Esophagus muscularis mucosa (tissue), 4 donors: ENCODE measurements around the gene NAXD. TPM values are rescaled to one million over a fixed set of nuclear protein-coding genes. Genes with fewer than 3 reads are reported as not detected.
"Not testable (repeated sequence)": the region's sequence is repeated elsewhere in the genome, so short reads cannot be mapped to it uniquely, and the experiment has no call there.

ENCODE experiments used
- DNase-seq: peaks from one replicate; pipeline ENCODE4 v3.0.0-alpha.2; 2017; ENCODE audit errors: extremely low spot score
- H3K27ac ChIP-seq, 4 donors: fragments of 200-600 bp; sonication (generic); replicated peaks in 1 of 4; 1 replicate in 3 of 4; 2 replicates in 1 of 4; pipeline ENCODE4 v1.5.1; 2016 to 2019; ENCODE audit warnings: mild to moderate bottlenecking in 1 of 4
- H3K27me3 ChIP-seq, 4 donors: fragments of 200-600 bp; sonication (generic); one replicate each; pipeline versions ENCODE4 v1.5.1 to v1.6.0; 2016 to 2019
- H3K36me3 ChIP-seq, 4 donors: fragments of 200-600 bp; sonication (generic); one replicate each; pipeline ENCODE4 v1.5.1; 2016 to 2019
- H3K4me1 ChIP-seq, 4 donors: fragments of 200-600 bp; sonication (generic); one replicate each; pipeline ENCODE4 v1.5.1; 2016 to 2019
- H3K4me3 ChIP-seq, 4 donors: fragments of 200-600 bp; sonication (generic); 1 replicate in 2 of 4; 2 replicates in 2 of 4; pipeline ENCODE4 v1.5.1; 2016 to 2019; ENCODE audit warnings: mild to moderate bottlenecking in 4 of 4, moderate library complexity in 1 of 4
- H3K9me3 ChIP-seq, 4 donors: fragments of 200-600 bp; sonication (generic); 1 replicate in 3 of 4; 2 replicates in 1 of 4; pipeline ENCODE4 v1.5.1; 2016 to 2019
- CTCF ChIP-seq, 3 experiments: fragments of 200-600 bp in 2 of 3; fragments of 450-650 bp in 1 of 3; sonication (generic) in 2 of 3; IDR thresholded peaks; one replicate each; pipeline ENCODE4 v1.5.1; 2017 to 2019; ENCODE audit warnings: antibody characterized with exemption in 3 of 3, mild to moderate bottlenecking in 2 of 3, moderate library complexity in 1 of 3
- EP300 ChIP-seq: sonication (generic); formaldehyde crosslinking; IDR thresholded peaks from one replicate; pipeline ENCODE4 v1.6.1; 2017; ENCODE audit warnings: antibody characterized with exemption
- POLR2A ChIP-seq: fragments of 450-650 bp; IDR thresholded peaks from one replicate; pipeline ENCODE4 v1.6.1; 2017; ENCODE audit warnings: antibody characterized with exemption, moderate library complexity, mild to moderate bottlenecking, low read depth
- POLR2AphosphoS5 ChIP-seq, 2 donors: sonication (generic); formaldehyde crosslinking; IDR thresholded peaks; one replicate each; pipeline ENCODE4 v1.6.1; 2017; ENCODE audit warnings: antibody characterized with exemption in 2 of 2
- WGBS: methylation state at CpG from one replicate; pipeline ENCODE4 v1.1.5; 2018; 5-methylcytosine and 5-hydroxymethylcytosine counted together
- intact Hi-C: fragments of 100-400 bp; cut with DNase I; formaldehyde crosslinking; loops from one replicate; pipeline ENCODE4 v1.15.1; 2023
- total RNA-seq, 4 donors: library from RNA; depleted of rRNA; stranded (reverse); fragments of >200 nt; gene quantifications; one replicate each; pipeline versions ENCODE4 v1.1.0 to v1.2.1, GENCODE V29; 2016

Gene NAXD
- total RNA-seq, 4 donors from 2014 or later = 29.9 to 34.5 (median 34.0) TPM

- no peaks in the 10 kb centered on the region for H3K9me3 ChIP-seq
Observed at GRCh38 chr13:110600261-110600819, 15.0 kb upstream of the NAXD start.

GRCh38 chr13:110600980-110601379 lies 14.4 kb upstream of the NAXD start:
- intact Hi-C loops = no loop called here

More at GRCh38 chr13:110600261-110600819, 15.0 kb upstream of the NAXD start:
- H3K4me1 ChIP-seq = peaks cover 0 to 6% (median 2%) of the 10 kb centered on the region in 4 donors
- TF ChIP-seq POLR2AphosphoS5 (IDR thresholded peaks at IDR 0.05) = no peak
- TF ChIP-seq EP300 = no peak
- no peak for TF ChIP-seq CTCF (IDR thresholded peaks at IDR 0.05)
- intact Hi-C loops = no loop called here
- H3K36me3 ChIP-seq = no peaks in the 10 kb centered on the region
- no peaks in the 10 kb centered on the region for H3K27me3 ChIP-seq
- no peak overlapping the region for H3K4me3 ChIP-seq
- DNase-seq = no peak
- WGBS = 90% methylated on average over 10 of the region's 10 CpGs
- H3K27ac ChIP-seq = no peak overlapping the region

GRCh38 chr13:110605132-110605531 lies 10.2 kb upstream of the NAXD start:
- peaks cover 0 to 6% (median 2%) of the 10 kb centered on the region in 4 donors for H3K4me1 ChIP-seq
- WGBS = 89% methylated on average over 6 of the region's 6 CpGs
- DNase-seq = no peak
- H3K9me3 ChIP-seq = no peaks in the 10 kb centered on the region
- TF ChIP-seq POLR2AphosphoS5 (IDR thresholded peaks at IDR 0.05) = no peak
- TF ChIP-seq CTCF (IDR thresholded peaks at IDR 0.05) = no peak
- TF ChIP-seq POLR2A = no peak
- TF ChIP-seq EP300 = no peak
- H3K4me3 ChIP-seq = no peak overlapping the region
- intact Hi-C loops = no loop called here
- peaks cover 0 to 1% (median 0%) of the 10 kb centered on the region in 4 donors for H3K27me3 ChIP-seq
- H3K27ac ChIP-seq = no peak overlapping the region
- H3K36me3 ChIP-seq = no peaks in the 10 kb centered on the region

More at GRCh38 chr13:110600980-110601379, 14.4 kb upstream of the NAXD start:
- WGBS = 90% methylated on average over 4 of the region's 4 CpGs
- Histone ChIP-seq H3K36me3 (no peaks in the 10 kb centered on the region), H3K27ac (no peak overlapping the region), H3K4me1 (peaks cover 0 to 6% (median 2%) of the 10 kb centered on the region in 4 donors), H3K4me3 (no peak overlapping the region), H3K9me3 (no peaks in the 10 kb centered on the region), H3K27me3 (no peaks in the 10 kb centered on the region)
- DNase-seq = no peak
- TF ChIP-seq POLR2A (no peak), EP300 (no peak), CTCF (IDR thresholded peaks at IDR 0.05) (no peak), POLR2AphosphoS5 (IDR thresholded peaks at IDR 0.05) (no peak)

- no CpG with 5 or more reads among the region's 33 CpGs for WGBS
- intact Hi-C loops, H3K4me3 ChIP-seq, H3K9me3 ChIP-seq, DNase-seq, H3K27me3 ChIP-seq, H3K27ac ChIP-seq, H3K36me3 ChIP-seq, H3K4me1 ChIP-seq: not testable (repeated sequence)
Observed at GRCh38 chr13:110606281-110606680, 9.1 kb upstream of the NAXD start.

- Histone ChIP-seq H3K9me3 (no peaks in the 10 kb centered on the region), H3K27me3 (peaks cover 0 to 8% (median 0%) of the 10 kb centered on the region in 4 donors), H3K4me3 (no peak overlapping the region), H3K36me3 (no peaks in the 10 kb centered on the region), H3K4me1 (no peaks in the 10 kb centered on the region), H3K27ac (no peak overlapping the region)
- 91% methylated on average over 3 of the region's 3 CpGs for WGBS
- no peak for DNase-seq
- TF ChIP-seq POLR2A = no peak
- TF ChIP-seq POLR2AphosphoS5 (IDR thresholded peaks at IDR 0.05) = no peak
- no peak for TF ChIP-seq EP300
- TF ChIP-seq CTCF (IDR thresholded peaks at IDR 0.05) = no peak
- intact Hi-C loops = no loop called here
Observed at GRCh38 chr13:110607675-110608224, 7.6 kb upstream of the NAXD start.
